Measurements from ENCODE around the gene KCNE3. TPM values are rescaled to one million over a fixed set of nuclear protein-coding genes. Genes with fewer than 3 reads are reported as not detected.
A peak's percentile ranks its signal among the peaks of the same experiment; 100 is the strongest.

KCNE3 gene
- total and polyA plus RNA-seq, 2 of the 13 experiments (the other 11 are each of a cell fraction or from before 2014, with no cell fraction given) = 0.33 to 2.2 TPM

- TF ChIP-seq, protein P1, sequence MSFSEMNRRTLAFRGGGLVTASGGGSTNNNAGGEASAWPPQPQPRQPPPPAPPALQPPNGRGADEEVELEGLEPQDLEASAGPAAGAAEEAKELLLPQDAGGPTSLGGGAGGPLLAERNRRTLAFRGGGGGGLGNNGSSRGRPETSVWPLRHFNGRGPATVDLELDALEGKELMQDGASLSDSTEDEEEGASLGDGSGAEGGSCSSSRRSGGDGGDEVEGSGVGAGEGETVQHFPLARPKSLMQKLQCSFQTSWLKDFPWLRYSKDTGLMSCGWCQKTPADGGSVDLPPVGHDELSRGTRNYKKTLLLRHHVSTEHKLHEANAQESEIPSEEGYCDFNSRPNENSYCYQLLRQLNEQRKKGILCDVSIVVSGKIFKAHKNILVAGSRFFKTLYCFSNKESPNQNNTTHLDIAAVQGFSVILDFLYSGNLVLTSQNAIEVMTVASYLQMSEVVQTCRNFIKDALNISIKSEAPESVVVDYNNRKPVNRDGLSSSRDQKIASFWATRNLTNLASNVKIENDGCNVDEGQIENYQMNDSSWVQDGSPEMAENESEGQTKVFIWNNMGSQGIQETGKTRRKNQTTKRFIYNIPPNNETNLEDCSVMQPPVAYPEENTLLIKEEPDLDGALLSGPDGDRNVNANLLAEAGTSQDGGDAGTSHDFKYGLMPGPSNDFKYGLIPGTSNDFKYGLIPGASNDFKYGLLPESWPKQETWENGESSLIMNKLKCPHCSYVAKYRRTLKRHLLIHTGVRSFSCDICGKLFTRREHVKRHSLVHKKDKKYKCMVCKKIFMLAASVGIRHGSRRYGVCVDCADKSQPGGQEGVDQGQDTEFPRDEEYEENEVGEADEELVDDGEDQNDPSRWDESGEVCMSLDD (CRISPR knock-in tag; IDR thresholded peaks at IDR 0.05; ENCODE audit: borderline replicate concordance) = no peak
- TF ChIP-seq FOXA1 (IDR thresholded peaks at IDR 0.05) (no peak), FOXA1 (CRISPR knock-in tag; IDR thresholded peaks at IDR 0.05) (no peak), CCAR2 (optimal IDR thresholded peaks at IDR 0.05; ENCODE audit: low read depth, low read length) (peak; percentile 22), RELA (CRISPR knock-in tag; IDR thresholded peaks at IDR 0.05) (no peak), TFAP4 (IDR thresholded peaks at IDR 0.05; ENCODE audit: borderline replicate concordance, low read depth) (peak; percentile 92), SSRP1 (CRISPR knock-in tag; IDR thresholded peaks at IDR 0.05) (no peak), ZBTB34 (CRISPR knock-in tag; IDR thresholded peaks at IDR 0.05) (no peak), MIXL1 (CRISPR knock-in tag; IDR thresholded peaks at IDR 0.05) (0 out of 2 replicates have a peak, but pooled peaks have one; percentile 17), GRHL1 (CRISPR knock-in tag; conservative IDR thresholded peaks at IDR 0.05) (no peak), GPN1 (CRISPR knock-in tag; IDR thresholded peaks at IDR 0.05; ENCODE audit: borderline replicate concordance) (no peak), ZNF83 (CRISPR knock-in tag; IDR thresholded peaks at IDR 0.05; ENCODE audit: borderline replicate concordance) (no peak), THAP11 (CRISPR knock-in tag; IDR thresholded peaks at IDR 0.05) (peak; percentile 77), GATA4 (IDR thresholded peaks at IDR 0.05; ENCODE audit: borderline replicate concordance, low read depth) (no peak), MAF1 (CRISPR knock-in tag; IDR thresholded peaks at IDR 0.05; ENCODE audit: borderline replicate concordance) (no peak), ZNF556 (CRISPR knock-in tag; IDR thresholded peaks at IDR 0.05; ENCODE audit: borderline replicate concordance) (0 out of 2 replicates have a peak, but pooled peaks have one; percentile 49)
- TF ChIP-seq, protein P2, sequence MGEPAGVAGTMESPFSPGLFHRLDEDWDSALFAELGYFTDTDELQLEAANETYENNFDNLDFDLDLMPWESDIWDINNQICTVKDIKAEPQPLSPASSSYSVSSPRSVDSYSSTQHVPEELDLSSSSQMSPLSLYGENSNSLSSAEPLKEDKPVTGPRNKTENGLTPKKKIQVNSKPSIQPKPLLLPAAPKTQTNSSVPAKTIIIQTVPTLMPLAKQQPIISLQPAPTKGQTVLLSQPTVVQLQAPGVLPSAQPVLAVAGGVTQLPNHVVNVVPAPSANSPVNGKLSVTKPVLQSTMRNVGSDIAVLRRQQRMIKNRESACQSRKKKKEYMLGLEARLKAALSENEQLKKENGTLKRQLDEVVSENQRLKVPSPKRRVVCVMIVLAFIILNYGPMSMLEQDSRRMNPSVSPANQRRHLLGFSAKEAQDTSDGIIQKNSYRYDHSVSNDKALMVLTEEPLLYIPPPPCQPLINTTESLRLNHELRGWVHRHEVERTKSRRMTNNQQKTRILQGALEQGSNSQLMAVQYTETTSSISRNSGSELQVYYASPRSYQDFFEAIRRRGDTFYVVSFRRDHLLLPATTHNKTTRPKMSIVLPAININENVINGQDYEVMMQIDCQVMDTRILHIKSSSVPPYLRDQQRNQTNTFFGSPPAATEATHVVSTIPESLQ (CRISPR knock-in tag; conservative IDR thresholded peaks at IDR 0.05) = no peak
- TF ChIP-seq, protein P3, sequence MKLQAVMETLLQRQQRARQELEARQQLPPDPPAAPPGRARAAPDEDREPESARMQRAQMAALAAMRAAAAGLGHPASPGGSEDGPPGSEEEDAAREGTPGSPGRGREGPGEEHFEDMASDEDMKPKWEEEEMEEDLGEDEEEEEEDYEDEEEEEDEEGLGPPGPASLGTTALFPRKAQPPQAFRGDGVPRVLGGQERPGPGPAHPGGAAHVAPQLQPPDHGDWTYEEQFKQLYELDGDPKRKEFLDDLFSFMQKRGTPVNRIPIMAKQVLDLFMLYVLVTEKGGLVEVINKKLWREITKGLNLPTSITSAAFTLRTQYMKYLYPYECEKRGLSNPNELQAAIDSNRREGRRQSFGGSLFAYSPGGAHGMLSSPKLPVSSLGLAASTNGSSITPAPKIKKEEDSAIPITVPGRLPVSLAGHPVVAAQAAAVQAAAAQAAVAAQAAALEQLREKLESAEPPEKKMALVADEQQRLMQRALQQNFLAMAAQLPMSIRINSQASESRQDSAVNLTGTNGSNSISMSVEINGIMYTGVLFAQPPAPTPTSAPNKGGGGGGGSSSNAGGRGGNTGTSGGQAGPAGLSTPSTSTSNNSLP (IDR thresholded peaks at IDR 0.05; ENCODE audit: low read depth, low read length) = no peak
- TF ChIP-seq, protein P4, sequence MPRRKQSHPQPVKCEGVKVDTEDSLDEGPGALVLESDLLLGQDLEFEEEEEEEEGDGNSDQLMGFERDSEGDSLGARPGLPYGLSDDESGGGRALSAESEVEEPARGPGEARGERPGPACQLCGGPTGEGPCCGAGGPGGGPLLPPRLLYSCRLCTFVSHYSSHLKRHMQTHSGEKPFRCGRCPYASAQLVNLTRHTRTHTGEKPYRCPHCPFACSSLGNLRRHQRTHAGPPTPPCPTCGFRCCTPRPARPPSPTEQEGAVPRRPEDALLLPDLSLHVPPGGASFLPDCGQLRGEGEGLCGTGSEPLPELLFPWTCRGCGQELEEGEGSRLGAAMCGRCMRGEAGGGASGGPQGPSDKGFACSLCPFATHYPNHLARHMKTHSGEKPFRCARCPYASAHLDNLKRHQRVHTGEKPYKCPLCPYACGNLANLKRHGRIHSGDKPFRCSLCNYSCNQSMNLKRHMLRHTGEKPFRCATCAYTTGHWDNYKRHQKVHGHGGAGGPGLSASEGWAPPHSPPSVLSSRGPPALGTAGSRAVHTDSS (CRISPR knock-in tag; conservative IDR thresholded peaks at IDR 0.05) = no peak
These were observed 5.3 kb downstream of the KCNE3 start (continued) for GRCh38 chr11:74462009-74462408.

Measured in HepG2 (cell line).